Suprapubic skin (tissue), 4 donors: ENCODE measurements around the gene SNAPIN. TPM values are rescaled to one million over a fixed set of nuclear protein-coding genes. Genes with fewer than 3 reads are reported as not detected.

Source experiments
- DNase-seq, 2 donors: peaks; one replicate each; pipeline ENCODE4 v3.0.0-alpha.2; 2019; ENCODE audit warnings: low spot score in 2 of 2
- H3K27ac ChIP-seq: fragments of 200-600 bp; sonication (generic); one replicate; pipeline ENCODE4 v1.5.1; 2019
- H3K27me3 ChIP-seq: fragments of 200-600 bp; sonication (generic); one replicate; pipeline ENCODE4 v1.5.1; 2019
- H3K36me3 ChIP-seq: fragments of 200-600 bp; sonication (generic); one replicate; pipeline ENCODE4 v1.5.1; 2019
- H3K4me1 ChIP-seq: fragments of 200-600 bp; sonication (generic); one replicate; pipeline ENCODE4 v1.5.1; 2019
- H3K4me3 ChIP-seq: fragments of 200-600 bp; sonication (generic); one replicate; pipeline ENCODE4 v1.5.1; 2019; ENCODE audit warnings: mild to moderate bottlenecking
- H3K9me3 ChIP-seq: fragments of 200-600 bp; sonication (generic); one replicate; pipeline ENCODE4 v1.5.1; 2019
- EP300 ChIP-seq: sonication (generic); formaldehyde crosslinking; IDR thresholded peaks from one replicate; pipeline ENCODE4 v1.6.1; 2017; ENCODE audit warnings: antibody characterized with exemption
- POLR2A ChIP-seq, 2 donors: fragments of 450-650 bp; IDR thresholded peaks; one replicate each; pipeline ENCODE4 v1.6.1; 2017; ENCODE audit warnings: antibody characterized with exemption in 2 of 2, mild to moderate bottlenecking in 2 of 2, moderate library complexity in 2 of 2
- POLR2AphosphoS5 ChIP-seq, 3 donors: sonication (generic); formaldehyde crosslinking; IDR thresholded peaks; one replicate each; pipeline ENCODE4 v1.6.1; 2017; ENCODE audit warnings: antibody characterized with exemption in 3 of 3
- WGBS: methylation state at CpG from one replicate; pipeline ENCODE4 v1.1.5; 2018; 5-methylcytosine and 5-hydroxymethylcytosine counted together
- total RNA-seq, 4 donors: library from RNA; depleted of rRNA; stranded (reverse); fragments of >200 nt; gene quantifications; one replicate each; pipeline ENCODE4 v1.1.0, GENCODE V29; 2016
- TF ChIP-seq, protein P1 (sequence below), 2 donors: fragments of 200-600 bp in 1 of 2; fragments of 450-650 bp in 1 of 2; sonication (generic) in 1 of 2; IDR thresholded peaks; one replicate each; pipeline ENCODE4 v1.5.1; 2016 to 2019; ENCODE audit warnings: antibody characterized with exemption in 2 of 2, mild to moderate bottlenecking in 1 of 2, moderate library complexity in 1 of 2

The SNAPIN gene
- total RNA-seq, 4 donors from 2014 or later, result 33.6 to 41.1 (median 35.6) TPM

DNA sequence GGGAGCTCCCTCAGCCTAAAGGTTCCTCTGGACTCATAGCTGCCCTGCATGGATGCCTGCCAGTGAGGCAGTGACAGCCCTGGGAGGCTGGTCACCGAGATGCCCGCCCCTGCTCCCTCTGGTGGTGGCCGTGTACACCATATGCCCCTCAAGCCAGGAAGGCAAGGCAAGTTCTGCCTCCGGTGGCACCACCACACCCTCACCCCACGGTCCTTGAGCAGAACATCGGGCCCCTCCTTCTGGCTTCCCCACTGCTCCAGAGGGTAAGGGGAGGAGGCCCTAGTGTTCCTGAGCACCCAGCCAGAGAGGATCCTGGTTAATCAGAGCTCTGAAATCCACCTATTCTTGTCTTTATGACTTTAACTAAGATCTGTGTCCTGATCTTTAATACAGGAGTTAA, 40.8 kb upstream of the SNAPIN start:
- H3K9me3 ChIP-seq, result no peaks in the 10 kb centered on the region
- peak; percentile 87 to 94 for DNase-seq
- peak overlapping the region; percentile 88 for H3K27ac ChIP-seq
- H3K4me3 ChIP-seq, result no peak overlapping the region
- WGBS, result 34% methylated on average over 3 of the region's 6 CpGs
- TF ChIP-seq POLR2AphosphoS5 (IDR thresholded peaks at IDR 0.05) (peak in 1 of 3 donors; percentile 46), EP300 (no peak), POLR2A (IDR thresholded peaks at IDR 0.05) (no peak)
- TF ChIP-seq, protein P1, sequence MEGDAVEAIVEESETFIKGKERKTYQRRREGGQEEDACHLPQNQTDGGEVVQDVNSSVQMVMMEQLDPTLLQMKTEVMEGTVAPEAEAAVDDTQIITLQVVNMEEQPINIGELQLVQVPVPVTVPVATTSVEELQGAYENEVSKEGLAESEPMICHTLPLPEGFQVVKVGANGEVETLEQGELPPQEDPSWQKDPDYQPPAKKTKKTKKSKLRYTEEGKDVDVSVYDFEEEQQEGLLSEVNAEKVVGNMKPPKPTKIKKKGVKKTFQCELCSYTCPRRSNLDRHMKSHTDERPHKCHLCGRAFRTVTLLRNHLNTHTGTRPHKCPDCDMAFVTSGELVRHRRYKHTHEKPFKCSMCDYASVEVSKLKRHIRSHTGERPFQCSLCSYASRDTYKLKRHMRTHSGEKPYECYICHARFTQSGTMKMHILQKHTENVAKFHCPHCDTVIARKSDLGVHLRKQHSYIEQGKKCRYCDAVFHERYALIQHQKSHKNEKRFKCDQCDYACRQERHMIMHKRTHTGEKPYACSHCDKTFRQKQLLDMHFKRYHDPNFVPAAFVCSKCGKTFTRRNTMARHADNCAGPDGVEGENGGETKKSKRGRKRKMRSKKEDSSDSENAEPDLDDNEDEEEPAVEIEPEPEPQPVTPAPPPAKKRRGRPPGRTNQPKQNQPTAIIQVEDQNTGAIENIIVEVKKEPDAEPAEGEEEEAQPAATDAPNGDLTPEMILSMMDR (IDR thresholded peaks at IDR 0.05), result peak in 1 of 2 donors; percentile 64
- H3K27me3 ChIP-seq, result no peaks in the 10 kb centered on the region
- peaks cover 52% of the 10 kb centered on the region for H3K4me1 ChIP-seq
- H3K36me3 ChIP-seq, result no peaks in the 10 kb centered on the region

DNA sequence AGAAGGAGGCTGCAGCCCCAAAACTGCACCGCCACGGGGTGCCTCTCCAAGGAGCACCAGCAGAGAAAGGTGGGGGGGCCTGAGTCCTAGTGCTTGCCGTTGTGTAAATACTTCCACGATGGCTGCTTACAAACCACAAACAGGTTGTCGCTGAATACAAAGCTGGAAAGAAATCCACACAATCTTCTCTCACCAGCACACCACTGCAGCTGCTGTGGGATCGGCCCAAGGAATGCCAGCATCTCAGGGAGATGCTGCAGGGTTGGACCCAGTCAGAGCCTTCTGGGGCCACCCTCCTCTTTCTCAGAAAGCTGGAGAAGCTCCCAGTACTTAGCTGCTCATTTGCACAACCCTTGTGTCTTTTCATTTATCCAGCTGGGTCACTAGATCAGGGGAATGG, 39.3 kb upstream of the SNAPIN start:
- TF ChIP-seq EP300, result no peak
- TF ChIP-seq POLR2AphosphoS5 (IDR thresholded peaks at IDR 0.05), result no peak
- TF ChIP-seq, protein P1 (IDR thresholded peaks at IDR 0.05), result no peak
- no peak for TF ChIP-seq POLR2A (IDR thresholded peaks at IDR 0.05)
- Histone ChIP-seq H3K36me3 (peaks cover 2% of the 10 kb centered on the region), H3K27ac (no peak overlapping the region), H3K4me1 (peaks cover 39% of the 10 kb centered on the region), H3K9me3 (no peaks in the 10 kb centered on the region), H3K27me3 (no peaks in the 10 kb centered on the region), H3K4me3 (no peak overlapping the region)
- WGBS, result 100% methylated on average over 3 of the region's 6 CpGs
- DNase-seq, result no peak

DNA sequence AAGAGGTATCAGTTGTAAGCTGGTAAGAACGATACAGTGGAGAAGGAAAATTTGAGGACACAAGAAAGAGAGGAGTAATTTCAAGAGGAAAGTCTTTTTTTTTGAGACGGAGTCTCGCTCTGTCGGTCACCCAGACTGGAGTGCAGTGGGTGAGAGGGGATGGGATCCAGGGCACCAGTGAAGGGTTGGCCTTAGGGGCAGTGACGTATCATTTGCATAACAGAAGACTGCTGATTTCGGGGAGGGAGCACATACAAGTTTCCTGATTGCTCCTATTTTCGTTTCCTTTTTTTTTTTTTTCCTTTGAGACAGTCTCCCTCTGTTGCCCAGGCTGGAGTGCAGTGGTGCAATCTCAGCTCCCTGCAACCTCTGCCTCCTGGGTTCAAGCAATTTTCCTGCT, 35.4 kb upstream of the SNAPIN start:
- H3K27me3 ChIP-seq, result no peaks in the 10 kb centered on the region
- no peak overlapping the region for H3K27ac ChIP-seq
- H3K4me1 ChIP-seq, result peaks cover 37% of the 10 kb centered on the region
- H3K4me3 ChIP-seq, result no peak overlapping the region
- H3K9me3 ChIP-seq, result no peaks in the 10 kb centered on the region
- peaks cover 10% of the 10 kb centered on the region for H3K36me3 ChIP-seq
- TF ChIP-seq, protein P1 (IDR thresholded peaks at IDR 0.05), result no peak
- no peak for TF ChIP-seq POLR2A (IDR thresholded peaks at IDR 0.05)
- no peak for TF ChIP-seq POLR2AphosphoS5 (IDR thresholded peaks at IDR 0.05)
- no peak for TF ChIP-seq EP300
- DNase-seq, result no peak
- WGBS, result 83% methylated on average over 7 of the region's 7 CpGs

DNA sequence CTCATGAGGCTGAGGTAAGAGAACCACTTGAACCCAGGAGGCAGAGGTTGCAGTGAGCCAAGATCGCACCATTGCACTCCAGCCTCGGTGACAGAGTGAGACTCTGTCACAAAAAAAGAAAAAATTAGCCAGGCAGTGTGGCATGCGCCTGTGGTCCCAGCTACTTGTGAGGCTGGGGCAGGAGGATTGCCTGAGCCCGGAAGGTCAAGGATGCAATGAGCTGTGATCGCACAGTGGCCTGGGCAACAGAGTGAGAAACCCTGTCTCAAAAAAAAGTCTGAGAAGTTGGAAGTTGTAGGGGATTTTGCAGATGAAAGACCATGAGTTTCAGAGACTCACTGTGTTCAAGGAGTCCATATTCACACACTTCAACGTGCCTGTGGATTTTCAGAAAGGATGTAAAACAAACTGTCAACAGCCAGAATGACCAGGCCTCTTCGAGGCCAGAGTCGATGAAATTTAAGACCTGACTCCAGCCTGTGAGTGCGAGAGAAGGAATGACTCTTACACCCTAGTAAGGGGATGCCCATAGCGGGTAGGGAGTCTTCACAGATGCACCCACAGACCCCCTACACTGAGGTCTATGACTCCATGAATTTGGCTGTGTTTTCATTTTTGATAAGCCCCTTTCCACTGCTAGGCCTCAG, 33.4 kb upstream of the SNAPIN start:
- TF ChIP-seq EP300 (no peak), POLR2AphosphoS5 (IDR thresholded peaks at IDR 0.05) (no peak), POLR2A (IDR thresholded peaks at IDR 0.05) (no peak)
- TF ChIP-seq, protein P1 (IDR thresholded peaks at IDR 0.05), result no peak
- no peak overlapping the region for H3K27ac ChIP-seq
- peaks cover 10% of the 10 kb centered on the region for H3K36me3 ChIP-seq
- H3K9me3 ChIP-seq, result no peaks in the 10 kb centered on the region
- H3K4me1 ChIP-seq, result peaks cover 51% of the 10 kb centered on the region
- H3K4me3 ChIP-seq, result peak overlapping the region; percentile 55
- H3K27me3 ChIP-seq, result no peaks in the 10 kb centered on the region
- 95% methylated on average over 10 of the region's 10 CpGs for WGBS
- DNase-seq, result no peak

DNA sequence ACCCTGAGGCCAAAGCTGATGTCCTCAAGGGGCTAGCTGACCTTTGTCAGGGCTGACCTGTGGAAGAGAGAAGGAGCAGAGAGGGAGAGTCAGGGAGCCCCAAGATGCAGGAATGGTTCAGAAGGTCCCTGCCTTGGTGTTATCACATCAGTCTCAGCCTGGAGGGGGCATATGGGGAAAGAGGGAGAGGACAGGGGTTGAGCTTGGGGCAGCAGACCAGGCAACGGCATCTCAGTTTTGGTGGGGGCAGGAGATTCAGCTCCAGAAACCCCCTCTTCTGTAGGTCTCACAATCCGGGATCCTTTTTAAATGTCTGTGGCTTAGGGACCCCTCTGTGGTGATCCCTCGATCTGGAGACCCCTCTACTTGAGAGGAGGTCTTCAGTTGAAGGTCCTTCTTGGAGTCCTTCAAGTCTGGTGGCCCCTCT, 32.0 kb upstream of the SNAPIN start:
- TF ChIP-seq, protein P1 (IDR thresholded peaks at IDR 0.05), result no peak
- TF ChIP-seq POLR2AphosphoS5 (IDR thresholded peaks at IDR 0.05), result no peak
- no peak for TF ChIP-seq EP300
- TF ChIP-seq POLR2A (IDR thresholded peaks at IDR 0.05), result no peak
- no peak for DNase-seq
- H3K36me3 ChIP-seq, result peaks cover 10% of the 10 kb centered on the region
- no peaks in the 10 kb centered on the region for H3K9me3 ChIP-seq
- H3K4me3 ChIP-seq, result peak overlapping the region; percentile 55
- 60% methylated on average over 3 of the region's 3 CpGs for WGBS
- H3K27ac ChIP-seq, result peak overlapping the region; percentile 92
- H3K4me1 ChIP-seq, result peaks cover 53% of the 10 kb centered on the region
- no peaks in the 10 kb centered on the region for H3K27me3 ChIP-seq
